GM23248 (cell line): ENCODE measurements around the gene P3H4. TPM values are rescaled to one million over a fixed set of nuclear protein-coding genes. Genes with fewer than 3 reads are reported as not detected.

Source experiments
- DNase-seq: peaks from one replicate; pipeline ENCODE4 v3.0.0-alpha.2; 2015
- H2AFZ ChIP-seq: fragments of 200-600 bp; sonication (generic); 2 replicates; pipeline ENCODE4 v1.6.1; 2016; ENCODE audit warnings: antibody characterized with exemption
- H3F3A ChIP-seq: fragments of 200-600 bp; sonication (generic); 2 replicates; pipeline ENCODE4 v1.6.1; 2016; ENCODE audit warnings: mild to moderate bottlenecking, antibody characterized with exemption, mixed run types; ENCODE audit not compliant: insufficient read depth
- H3K27ac ChIP-seq: fragments of 200-600 bp; sonication (generic); 2 replicates; pipeline ENCODE4 v1.5.1; 2016; ENCODE audit warnings: mild to moderate bottlenecking
- H3K27me3 ChIP-seq: fragments of 200-600 bp; sonication (generic); replicated peaks from 2 replicates; pipeline ENCODE4 v1.6.1; 2016; ENCODE audit warnings: mild to moderate bottlenecking; ENCODE audit not compliant: insufficient read depth
- H3K36me3 ChIP-seq: fragments of 200-600 bp; sonication (generic); 2 replicates; pipeline ENCODE4 v1.6.1; 2016; ENCODE audit warnings: low read depth, mild to moderate bottlenecking
- H3K4me1 ChIP-seq: fragments of 200-600 bp; sonication (generic); 2 replicates; pipeline ENCODE4 v1.6.1; 2016; ENCODE audit warnings: mild to moderate bottlenecking; ENCODE audit not compliant: insufficient read depth
- H3K4me2 ChIP-seq: fragments of 200-600 bp; sonication (generic); one replicate; pipeline ENCODE4 v1.6.1; 2016; ENCODE audit warnings: mild to moderate bottlenecking; ENCODE audit not compliant: unreplicated experiment
- H3K4me3 ChIP-seq: fragments of 200-600 bp; sonication (generic); 2 replicates; pipeline ENCODE4 v1.5.1; 2016; ENCODE audit warnings: mild to moderate bottlenecking
- H3K79me2 ChIP-seq: fragments of 200-600 bp; sonication (generic); 2 replicates; pipeline ENCODE4 v1.6.1; 2016; ENCODE audit warnings: mild to moderate bottlenecking; ENCODE audit not compliant: insufficient read depth
- H3K9ac ChIP-seq: fragments of 200-600 bp; sonication (generic); 2 replicates; pipeline ENCODE4 v1.6.1; 2016; ENCODE audit warnings: mild to moderate bottlenecking
- H3K9me2 ChIP-seq: fragments of 200-600 bp; sonication (generic); 2 replicates; pipeline ENCODE4 v1.6.1; 2016; ENCODE audit warnings: mixed run types, mild to moderate bottlenecking, moderate library complexity; ENCODE audit not compliant: insufficient read depth
- H3K9me3 ChIP-seq: fragments of 200-600 bp; sonication (generic); one replicate; pipeline ENCODE4 v1.6.1; 2017; ENCODE audit warnings: low read depth
- H4K20me1 ChIP-seq: fragments of 200-600 bp; sonication (generic); 2 replicates; pipeline ENCODE4 v1.6.0; 2016; ENCODE audit not compliant: insufficient read depth
- EZH2 ChIP-seq: fragments of 200-600 bp; sonication (generic); IDR thresholded peaks from 2 replicates; pipeline ENCODE4 v1.6.1; 2018; ENCODE audit warnings: antibody characterized with exemption, mild to moderate bottlenecking; ENCODE audit not compliant: insufficient read depth, poor library complexity, severe bottlenecking
- EZH2phosphoT487 ChIP-seq: fragments of 200-600 bp; sonication (generic); IDR thresholded peaks from 2 replicates; pipeline ENCODE4 v1.6.1; 2018; ENCODE audit warnings: antibody characterized with exemption, moderate library complexity, mild to moderate bottlenecking, low read depth; ENCODE audit not compliant: insufficient read depth
- WGBS, 2 experiments: methylation state at CpG; one replicate each; pipeline ENCODE4 v1.1.6; 2015 to 2017; ENCODE audit warnings: low lambda C conversion rate in 2 of 2, low coverage in 1 of 2; ENCODE audit errors: missing lambda C conversion rate in 2 of 2; 5-methylcytosine and 5-hydroxymethylcytosine counted together
- in situ Hi-C: fragments of 300-500 bp; cut with MboI; formaldehyde crosslinking; loops from 2 replicates; pipeline ENCODE4 v1.15.0; 2020
- polyA plus RNA-seq: library from polyadenylated mRNA; unstranded; fragments of >200 nt; fragmentation: Nextera tagmentation; extraction: Ambion mirVana; gene quantifications from 2 replicates; pipeline ENCODE4 v1.2.1, GENCODE V29; 2016
- total RNA-seq: library from RNA; depleted of rRNA; stranded (reverse); fragments of >200 nt; shearing (Covaris generic); gene quantifications from 2 replicates; pipeline ENCODE4 v1.2.3, GENCODE V29; 2014; rRNA removed

P3H4 gene
- total and polyA plus RNA-seq, 2 experiments from 2014 or later = 96.9 to 161 TPM

- no peak overlapping the region for H3K4me3 ChIP-seq
- no peak overlapping the region for H3K4me2 ChIP-seq
- no peaks in the 10 kb centered on the region for H3K36me3 ChIP-seq
- no peak overlapping the region for H3K27ac ChIP-seq
- no peaks in the 10 kb centered on the region for H3K79me2 ChIP-seq
- no peak overlapping the region for H2AFZ ChIP-seq
- no peak for TF ChIP-seq EZH2
- TF ChIP-seq EZH2phosphoT487 = no peak
- no peaks in the 10 kb centered on the region for H3K9me3 ChIP-seq
- no peaks in the 10 kb centered on the region for H3K9me2 ChIP-seq
- no peak for DNase-seq
- no peaks in the 10 kb centered on the region for H3K27me3 ChIP-seq
- WGBS, 2 experiments = 62 to 75% methylated on average over 9 of the region's 9 CpGs
- H3K4me1 ChIP-seq = no peaks in the 10 kb centered on the region
- H3K9ac ChIP-seq = no peak overlapping the region
- H3F3A ChIP-seq = no peaks in the 10 kb centered on the region
- in situ Hi-C loops = no loop called here
- no peaks in the 10 kb centered on the region for H4K20me1 ChIP-seq
Measured at GRCh38 chr17:41758601-41759000, 53.1 kb downstream of the P3H4 start.

- Histone ChIP-seq H3F3A (no peaks in the 10 kb centered on the region), H3K4me2 (no peak overlapping the region), H3K4me3 (no peak overlapping the region), H3K4me1 (no peaks in the 10 kb centered on the region), H3K9ac (no peak overlapping the region), H3K27me3 (no peaks in the 10 kb centered on the region), H4K20me1 (no peaks in the 10 kb centered on the region), H3K36me3 (no peaks in the 10 kb centered on the region), H3K79me2 (no peaks in the 10 kb centered on the region), H2AFZ (no peak overlapping the region), H3K27ac (no peak overlapping the region), H3K9me2 (no peaks in the 10 kb centered on the region), H3K9me3 (no peaks in the 10 kb centered on the region)
- TF ChIP-seq EZH2 (no peak), EZH2phosphoT487 (no peak)
- no peak for DNase-seq
- 70 to 71% methylated on average over 8 to 11 of the region's 12 CpGs for WGBS, 2 experiments
- in situ Hi-C loops = no loop called here
Measured at GRCh38 chr17:41754066-41754465, 57.7 kb downstream of the P3H4 start.

Other genes starting within 250 kb of the P3H4 start
- gene KRT9, start 239.9 kb downstream of the P3H4 start, total RNA-seq = not detected in 2 replicates
- gene KRT9, start 239.9 kb downstream of the P3H4 start, polyA plus RNA-seq = not detected in 2 replicates
- 0.25 TPM in 1 of 2 replicates, not detected in the other for gene KRT14, start 225.1 kb downstream of the P3H4 start, total RNA-seq
- gene KRT14, start 225.1 kb downstream of the P3H4 start, polyA plus RNA-seq = 0.90 and 0.93 TPM in 2 replicates
- 0.38 and 2.5 TPM in 2 replicates for gene KRT16, start 199.2 kb downstream of the P3H4 start, total RNA-seq
- gene KRT16, start 199.2 kb downstream of the P3H4 start, polyA plus RNA-seq = 0.90 and 1.2 TPM in 2 replicates
- 0.51 and 3.8 TPM in 2 replicates for gene KRT17, start 187.4 kb downstream of the P3H4 start, total RNA-seq
- gene KRT17, start 187.4 kb downstream of the P3H4 start, polyA plus RNA-seq = 1.4 and 1.8 TPM in 2 replicates
- gene EIF1, start 123.1 kb downstream of the P3H4 start, total RNA-seq = 98.1 and 113 TPM in 2 replicates
- gene EIF1, start 123.1 kb downstream of the P3H4 start, polyA plus RNA-seq = 1,585 and 1,606 TPM in 2 replicates
- not detected in 2 replicates for gene GAST, start 99.6 kb downstream of the P3H4 start, total RNA-seq
- gene GAST, start 99.6 kb downstream of the P3H4 start, polyA plus RNA-seq = not detected in 2 replicates
- not detected in 2 replicates for gene HAP1, start 77.3 kb downstream of the P3H4 start, total RNA-seq
- 0.06 TPM in 1 of 2 replicates, not detected in the other for gene HAP1, start 77.3 kb downstream of the P3H4 start, polyA plus RNA-seq
- 2.7 and 3.6 TPM in 2 replicates for gene JUP, start 25.2 kb downstream of the P3H4 start, total RNA-seq
- 2.3 and 3.1 TPM in 2 replicates for gene JUP, start 25.2 kb downstream of the P3H4 start, polyA plus RNA-seq
- 750 and 759 TPM in 2 replicates for gene FKBP10, start 1.1 kb upstream of the P3H4 start, total RNA-seq
- 78.0 and 81.5 TPM in 2 replicates for gene FKBP10, start 1.1 kb upstream of the P3H4 start, polyA plus RNA-seq
- 61.7 and 69.8 TPM in 2 replicates for gene NT5C3B, start 24.3 kb upstream of the P3H4 start, total RNA-seq
- gene NT5C3B, start 24.3 kb upstream of the P3H4 start, polyA plus RNA-seq = 59.3 and 69.6 TPM in 2 replicates
- gene KLHL10, start 25.9 kb upstream of the P3H4 start, total RNA-seq = 2.3 TPM in 1 of 2 replicates, not detected in the other
- 0.09 TPM in 2 replicates for gene KLHL10, start 25.9 kb upstream of the P3H4 start, polyA plus RNA-seq
- gene KLHL11, start 53.5 kb upstream of the P3H4 start, total RNA-seq = 27.7 and 28.5 TPM in 2 replicates
- gene KLHL11, start 53.5 kb upstream of the P3H4 start, polyA plus RNA-seq = 12.5 and 12.8 TPM in 2 replicates
- 139 and 144 TPM in 2 replicates for gene ACLY, start 107.0 kb upstream of the P3H4 start, total RNA-seq
- gene ACLY, start 107.0 kb upstream of the P3H4 start, polyA plus RNA-seq = 101 TPM in 2 replicates
- 0.25 and 0.54 TPM in 2 replicates for gene ODAD4, start 118.7 kb upstream of the P3H4 start, total RNA-seq
- 0.81 and 1.4 TPM in 2 replicates for gene ODAD4, start 118.7 kb upstream of the P3H4 start, polyA plus RNA-seq
- gene CNP, start 154.8 kb upstream of the P3H4 start, total RNA-seq = 58.3 and 69.4 TPM in 2 replicates
- 103 and 107 TPM in 2 replicates for gene CNP, start 154.8 kb upstream of the P3H4 start, polyA plus RNA-seq
- 61.6 and 71.3 TPM in 2 replicates for gene DNAJC7, start 205.5 kb upstream of the P3H4 start, total RNA-seq
- 69.3 and 73.5 TPM in 2 replicates for gene DNAJC7, start 205.5 kb upstream of the P3H4 start, polyA plus RNA-seq
- 70.8 and 71.2 TPM in 2 replicates for gene NKIRAS2, start 208.1 kb upstream of the P3H4 start, total RNA-seq
- 66.5 and 67.5 TPM in 2 replicates for gene NKIRAS2, start 208.1 kb upstream of the P3H4 start, polyA plus RNA-seq
- gene C17orf113, start 238.7 kb upstream of the P3H4 start, total RNA-seq = 0.13 TPM in 1 of 2 replicates, not detected in the other
- not detected in 2 replicates for gene C17orf113, start 238.7 kb upstream of the P3H4 start, polyA plus RNA-seq